ENCODE results near the gene BCL2L12. TPM values are rescaled to one million over a fixed set of nuclear protein-coding genes. Genes with fewer than 3 reads are reported as not detected.
"Not testable (repeated sequence)": the region's sequence is repeated elsewhere in the genome, so short reads cannot be mapped to it uniquely, and the experiment has no call there.

Gene BCL2L12
- total RNA-seq, 1 donor from 2014 or later = 14.7 TPM

GRCh38 chr19:49626226-49626625 lies 39.5 kb upstream of the BCL2L12 start:
- TF ChIP-seq POLR2A (IDR thresholded peaks at IDR 0.05) (no peak), POLR2AphosphoS5 (IDR thresholded peaks at IDR 0.05; ENCODE audit: insufficient read depth in 1 of 2, low read depth in 1 of 2) (no peak)
- Histone ChIP-seq H3K36me3 (peaks cover 0 to 29% of the 10 kb centered on the region in 2 donors), H3K9me3 (no peaks in the 10 kb centered on the region), H3K27ac (no peak overlapping the region), H3K27me3 (no peaks in the 10 kb centered on the region), H3K4me1 (peaks cover 8% of the 10 kb centered on the region), H3K4me3 (no peak overlapping the region)
- intact Hi-C loops (cut with DNase I) = no loop called here
- no peak for DNase-seq (ENCODE audit: extremely low spot score in 2 of 2)

- TF ChIP-seq POLR2A (IDR thresholded peaks at IDR 0.05) = no peak
- H3K36me3 ChIP-seq = peaks cover 0 to 19% of the 10 kb centered on the region in 2 donors
- no peak overlapping the region for H3K27ac ChIP-seq
- H3K4me3 ChIP-seq = no peak overlapping the region
- intact Hi-C loops (cut with DNase I) = no loop called here
- no peaks in the 10 kb centered on the region for H3K27me3 ChIP-seq
- H3K9me3 ChIP-seq = no peaks in the 10 kb centered on the region
- H3K4me1 ChIP-seq = peaks cover 13% of the 10 kb centered on the region
- no peak for DNase-seq (ENCODE audit: extremely low spot score in 2 of 2)
These were observed 36.1 kb upstream of the BCL2L12 start for GRCh38 chr19:49629659-49630058.

GRCh38 chr19:49631014-49631588 lies 34.6 kb upstream of the BCL2L12 start:
- Histone ChIP-seq H3K9me3 (no peaks in the 10 kb centered on the region), H3K36me3 (peaks cover 0 to 13% of the 10 kb centered on the region in 2 donors), H3K27me3 (no peaks in the 10 kb centered on the region), H3K4me3 (no peak overlapping the region), H3K27ac (no peak overlapping the region), H3K4me1 (peaks cover 13% of the 10 kb centered on the region)
- intact Hi-C loops (cut with DNase I) = no loop called here
- TF ChIP-seq POLR2AphosphoS5 (IDR thresholded peaks at IDR 0.05; ENCODE audit: insufficient read depth in 1 of 2, low read depth in 1 of 2) (no peak), POLR2A (IDR thresholded peaks at IDR 0.05) (no peak), CTCF (IDR thresholded peaks at IDR 0.05) (no peak)
- DNase-seq (ENCODE audit: extremely low spot score in 2 of 2) = no peak

GRCh38 chr19:49631610-49632192 lies 34.0 kb upstream of the BCL2L12 start:
- intact Hi-C loops (cut with DNase I) = no loop called here
- peaks cover 18% of the 10 kb centered on the region for H3K4me1 ChIP-seq
- H3K27ac ChIP-seq = no peak overlapping the region
- H3K36me3 ChIP-seq = peaks cover 0 to 15% of the 10 kb centered on the region in 2 donors
- DNase-seq (ENCODE audit: extremely low spot score in 2 of 2) = no peak
- no peaks in the 10 kb centered on the region for H3K27me3 ChIP-seq
- H3K4me3 ChIP-seq = no peak overlapping the region
- TF ChIP-seq POLR2AphosphoS5 (IDR thresholded peaks at IDR 0.05; ENCODE audit: insufficient read depth in 1 of 2, low read depth in 1 of 2) = no peak
- no peak for TF ChIP-seq CTCF (IDR thresholded peaks at IDR 0.05)
- no peak for TF ChIP-seq POLR2A (IDR thresholded peaks at IDR 0.05)
- no peaks in the 10 kb centered on the region for H3K9me3 ChIP-seq

GRCh38 chr19:49632576-49632975 lies 33.2 kb upstream of the BCL2L12 start:
- no peaks in the 10 kb centered on the region for H3K9me3 ChIP-seq
- peaks cover 0 to 16% of the 10 kb centered on the region in 2 donors for H3K36me3 ChIP-seq
- DNase-seq (ENCODE audit: extremely low spot score in 2 of 2) = no peak
- intact Hi-C loops (cut with DNase I) = no loop called here
- peaks cover 24% of the 10 kb centered on the region for H3K4me1 ChIP-seq
- H3K4me3 ChIP-seq = no peak overlapping the region
- H3K27me3 ChIP-seq = no peaks in the 10 kb centered on the region
- H3K27ac ChIP-seq = no peak overlapping the region
- TF ChIP-seq POLR2A (IDR thresholded peaks at IDR 0.05) = no peak
- no peak for TF ChIP-seq CTCF (IDR thresholded peaks at IDR 0.05)
- TF ChIP-seq POLR2AphosphoS5 (IDR thresholded peaks at IDR 0.05; ENCODE audit: insufficient read depth in 1 of 2, low read depth in 1 of 2) = no peak

GRCh38 chr19:49633273-49633672 lies 32.5 kb upstream of the BCL2L12 start:
- H3K9me3 ChIP-seq = not testable (repeated sequence)

More at GRCh38 chr19:49633273-49633672, 32.5 kb upstream of the BCL2L12 start:
- H3K27ac ChIP-seq; DNase-seq (ENCODE audit: extremely low spot score in 2 of 2); H3K4me3 ChIP-seq; H3K27me3 ChIP-seq; intact Hi-C loops (cut with DNase I): not testable (repeated sequence)
- H3K4me1 ChIP-seq = peaks cover 30% of the 10 kb centered on the region
- peaks cover 0 to 16% of the 10 kb centered on the region in 2 donors for H3K36me3 ChIP-seq

Measured in vagina (tissue), 2 donors.